Neural progenitor cell (in vitro differentiated cells): ENCODE data around the gene MAD1L1. TPM values are rescaled to one million over a fixed set of nuclear protein-coding genes. Genes with fewer than 3 reads are reported as not detected.

ENCODE experiments used
- DNase-seq: peaks from one replicate; pipeline ENCODE4 v3.0.0-alpha.2; 2016; ENCODE audit warnings: low spot score
- H2AFZ ChIP-seq: fragments of 200-600 bp; sonication (generic); replicated peaks from 2 replicates; pipeline ENCODE4 v1.6.1; 2016; ENCODE audit warnings: antibody characterized with exemption
- H3F3A ChIP-seq: fragments of 200-600 bp; sonication (generic); 2 replicates; pipeline ENCODE4 v1.6.1; 2016; ENCODE audit warnings: antibody characterized with exemption, low read depth
- H3K27ac ChIP-seq: fragments of 200-600 bp; sonication (generic); 2 replicates; pipeline ENCODE4 v1.5.1; 2016; ENCODE audit warnings: mild to moderate bottlenecking
- H3K27me3 ChIP-seq: fragments of 200-600 bp; sonication (generic); 2 replicates; pipeline ENCODE4 v1.6.1; 2016; ENCODE audit warnings: mild to moderate bottlenecking, moderate library complexity
- H3K36me3 ChIP-seq: fragments of 200-600 bp; sonication (generic); 2 replicates; pipeline ENCODE4 v1.5.1; 2016
- H3K4me1 ChIP-seq: fragments of 200-600 bp; sonication (generic); 2 replicates; pipeline ENCODE4 v1.6.1; 2016; ENCODE audit warnings: mixed run types
- H3K4me2 ChIP-seq: fragments of 200-600 bp; sonication (generic); 2 replicates; pipeline ENCODE4 v1.6.1; 2016
- H3K4me3 ChIP-seq: fragments of 200-600 bp; sonication (generic); 2 replicates; pipeline ENCODE4 v1.5.1; 2016
- H3K79me2 ChIP-seq: fragments of 200-600 bp; sonication (generic); 2 replicates; pipeline ENCODE4 v1.6.1; 2016; ENCODE audit warnings: low read depth
- H3K9ac ChIP-seq: fragments of 200-600 bp; sonication (generic); 2 replicates; pipeline ENCODE4 v1.6.1; 2016
- H3K9me3 ChIP-seq: fragments of 200-600 bp; sonication (generic); 2 replicates; pipeline ENCODE4 v1.5.1; 2016; ENCODE audit warnings: low read depth
- H4K20me1 ChIP-seq: fragments of 200-600 bp; sonication (generic); 2 replicates; pipeline ENCODE4 v1.6.1; 2016; ENCODE audit warnings: low read depth
- H3K27ac Mint-ChIP-seq: 3 replicates; pipeline ENCODE4 v1.8.0; 2021; ENCODE audit warnings: mixed read lengths
- H3K27me3 Mint-ChIP-seq: 2 replicates; pipeline ENCODE4 v1.8.0; 2022; ENCODE audit warnings: low read depth, mild to moderate bottlenecking, inconsistent platforms, moderate library complexity, mixed read lengths; ENCODE audit not compliant: insufficient read depth
- H3K36me3 Mint-ChIP-seq: 3 replicates; pipeline ENCODE4 v1.8.0; 2021; ENCODE audit warnings: mixed read lengths
- H3K4me1 Mint-ChIP-seq: 3 replicates; pipeline ENCODE4 v1.8.0; 2021; ENCODE audit warnings: mixed read lengths
- H3K4me3 Mint-ChIP-seq: 3 replicates; pipeline ENCODE4 v1.8.0; 2021; ENCODE audit warnings: mild to moderate bottlenecking, moderate library complexity, mixed read lengths
- H3K9me3 Mint-ChIP-seq: 3 replicates; pipeline ENCODE4 v1.8.0; 2020; ENCODE audit warnings: mixed read lengths
- EZH2 ChIP-seq: fragments of 200-600 bp; sonication (generic); IDR thresholded peaks from 2 replicates; pipeline ENCODE4 v1.6.1; 2017; ENCODE audit warnings: antibody characterized with exemption, mild to moderate bottlenecking, moderate library complexity
- EZH2phosphoT487 ChIP-seq: fragments of 200-600 bp; sonication (generic); IDR thresholded peaks from 2 replicates; pipeline ENCODE4 v1.6.1; 2017; ENCODE audit warnings: antibody characterized with exemption
- total RNA-seq: library from RNA; depleted of rRNA; stranded (reverse); fragments of >200 nt; gene quantifications from 2 replicates; pipeline ENCODE4 v1.2.3, GENCODE V29; 2015; ENCODE audit warnings: low replicate concordance
- TF ChIP-seq, protein P1 (sequence below): fragments of 200-600 bp; sonication (generic); IDR thresholded peaks from 2 replicates; pipeline ENCODE4 v1.5.1; 2017; ENCODE audit warnings: antibody characterized with exemption, mild to moderate bottlenecking

Gene MAD1L1
- total RNA-seq, 1 donor from 2014 or later = 23.7 TPM

DNA sequence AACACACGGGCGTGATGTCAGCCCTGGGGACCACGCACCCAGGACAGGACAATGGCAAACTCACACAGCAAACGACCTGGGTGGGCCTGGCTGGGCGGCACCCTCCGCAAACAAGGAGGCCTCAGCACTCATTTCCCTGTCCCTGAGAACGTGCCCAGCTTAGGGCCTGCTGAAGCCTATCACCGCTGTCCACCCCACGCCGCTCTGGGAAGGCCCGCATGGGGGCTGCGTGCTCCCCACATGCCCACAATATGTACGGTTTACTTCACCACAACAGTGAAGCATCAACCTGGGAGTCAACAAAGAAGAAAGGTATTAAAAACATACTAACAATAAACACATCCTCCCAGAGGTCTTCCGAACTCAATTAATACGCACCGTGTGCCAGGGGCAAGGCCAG is 12.2 kb downstream of the MAD1L1 start:
- H2AFZ ChIP-seq = no peak overlapping the region
- H3K79me2 ChIP-seq = peaks cover 12% of the 10 kb centered on the region
- H3K4me3 ChIP-seq = no peak overlapping the region
- no peaks in the 10 kb centered on the region for H3F3A ChIP-seq
- Mint-ChIP-seq H3K4me1 (no peaks in the 10 kb centered on the region), H3K27ac (no peak overlapping the region), H3K27me3 (peaks cover 9% of the 10 kb centered on the region), H3K36me3 (peaks cover 30% of the 10 kb centered on the region), H3K9me3 (no peaks in the 10 kb centered on the region), H3K4me3 (no peak overlapping the region)
- H3K4me2 ChIP-seq = no peak overlapping the region
- no peak for DNase-seq
- H3K9me3 ChIP-seq = no peaks in the 10 kb centered on the region
- H4K20me1 ChIP-seq = peaks cover 22% of the 10 kb centered on the region
- H3K27ac ChIP-seq = no peak overlapping the region
- no peaks in the 10 kb centered on the region for H3K27me3 ChIP-seq
- no peaks in the 10 kb centered on the region for H3K36me3 ChIP-seq
- H3K9ac ChIP-seq = no peak overlapping the region
- no peaks in the 10 kb centered on the region for H3K4me1 ChIP-seq
- TF ChIP-seq, protein P1, sequence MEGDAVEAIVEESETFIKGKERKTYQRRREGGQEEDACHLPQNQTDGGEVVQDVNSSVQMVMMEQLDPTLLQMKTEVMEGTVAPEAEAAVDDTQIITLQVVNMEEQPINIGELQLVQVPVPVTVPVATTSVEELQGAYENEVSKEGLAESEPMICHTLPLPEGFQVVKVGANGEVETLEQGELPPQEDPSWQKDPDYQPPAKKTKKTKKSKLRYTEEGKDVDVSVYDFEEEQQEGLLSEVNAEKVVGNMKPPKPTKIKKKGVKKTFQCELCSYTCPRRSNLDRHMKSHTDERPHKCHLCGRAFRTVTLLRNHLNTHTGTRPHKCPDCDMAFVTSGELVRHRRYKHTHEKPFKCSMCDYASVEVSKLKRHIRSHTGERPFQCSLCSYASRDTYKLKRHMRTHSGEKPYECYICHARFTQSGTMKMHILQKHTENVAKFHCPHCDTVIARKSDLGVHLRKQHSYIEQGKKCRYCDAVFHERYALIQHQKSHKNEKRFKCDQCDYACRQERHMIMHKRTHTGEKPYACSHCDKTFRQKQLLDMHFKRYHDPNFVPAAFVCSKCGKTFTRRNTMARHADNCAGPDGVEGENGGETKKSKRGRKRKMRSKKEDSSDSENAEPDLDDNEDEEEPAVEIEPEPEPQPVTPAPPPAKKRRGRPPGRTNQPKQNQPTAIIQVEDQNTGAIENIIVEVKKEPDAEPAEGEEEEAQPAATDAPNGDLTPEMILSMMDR = no peak
- TF ChIP-seq EZH2phosphoT487 = no peak
- no peak for TF ChIP-seq EZH2

DNA sequence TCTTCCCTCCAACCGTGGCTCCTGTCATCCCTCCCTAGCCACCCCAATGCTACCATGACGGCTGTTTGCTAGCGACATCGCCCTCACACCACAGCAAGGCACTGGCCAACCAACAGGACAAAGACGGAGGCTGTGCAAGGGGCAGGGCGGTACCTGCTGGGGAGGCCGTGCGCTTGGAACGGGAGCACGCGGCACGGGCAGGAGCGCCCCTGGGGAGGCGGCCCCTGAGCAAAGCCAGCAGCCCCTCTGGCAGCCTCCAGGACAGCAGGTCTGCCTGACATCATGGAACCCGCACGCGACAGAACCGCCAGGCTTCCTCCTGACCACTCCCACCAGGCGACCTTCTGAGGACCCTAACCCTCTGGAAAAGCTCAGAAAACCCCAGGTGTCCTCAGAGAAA is 12.7 kb downstream of the MAD1L1 start:
- no peaks in the 10 kb centered on the region for H3K4me1 ChIP-seq
- H3K36me3 ChIP-seq = no peaks in the 10 kb centered on the region
- Mint-ChIP-seq H3K36me3 (peaks cover 30% of the 10 kb centered on the region), H3K9me3 (no peaks in the 10 kb centered on the region), H3K27me3 (peaks cover 9% of the 10 kb centered on the region), H3K4me1 (no peaks in the 10 kb centered on the region), H3K4me3 (no peak overlapping the region), H3K27ac (peak overlapping the region; percentile 74)
- no peak overlapping the region for H3K4me2 ChIP-seq
- TF ChIP-seq, protein P1 = no peak
- no peak for TF ChIP-seq EZH2phosphoT487
- TF ChIP-seq EZH2 = no peak
- no peak overlapping the region for H2AFZ ChIP-seq
- no peak overlapping the region for H3K4me3 ChIP-seq
- no peaks in the 10 kb centered on the region for H3K27me3 ChIP-seq
- DNase-seq = no peak
- no peaks in the 10 kb centered on the region for H3K9me3 ChIP-seq
- H3K79me2 ChIP-seq = peaks cover 12% of the 10 kb centered on the region
- no peaks in the 10 kb centered on the region for H3F3A ChIP-seq
- H4K20me1 ChIP-seq = peaks cover 22% of the 10 kb centered on the region
- no peak overlapping the region for H3K9ac ChIP-seq
- H3K27ac ChIP-seq = no peak overlapping the region

DNA sequence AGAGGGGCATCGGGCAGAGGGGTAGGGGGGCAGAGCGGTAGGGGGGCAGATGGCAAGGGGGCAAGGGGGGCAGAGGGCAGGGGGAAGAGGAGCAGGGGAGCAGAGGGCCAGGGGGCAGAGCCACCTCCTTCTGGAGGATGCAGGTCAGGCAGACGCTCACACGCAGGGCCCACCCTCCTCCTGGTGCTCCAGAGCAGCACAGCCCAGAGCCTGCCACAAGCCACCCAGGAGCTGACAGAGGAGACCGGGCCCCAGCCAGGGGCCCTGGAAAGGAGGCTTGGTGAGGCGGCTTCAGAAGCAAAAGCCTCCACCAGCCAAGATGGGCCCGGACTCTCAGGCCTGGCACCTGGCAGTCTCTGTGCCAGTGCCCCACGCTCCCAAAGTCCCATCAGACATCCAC is 13.1 kb downstream of the MAD1L1 start:
- H3K79me2 ChIP-seq = peaks cover 10% of the 10 kb centered on the region

More for the DNA sequence above, 13.1 kb downstream of the MAD1L1 start:
- no peaks in the 10 kb centered on the region for H3K27me3 ChIP-seq
- no peak overlapping the region for H3K4me3 Mint-ChIP-seq
- no peaks in the 10 kb centered on the region for H3K9me3 Mint-ChIP-seq
- peaks cover 30% of the 10 kb centered on the region for H3K36me3 Mint-ChIP-seq
- H3K27ac ChIP-seq = no peak overlapping the region
- no peak for DNase-seq
- H2AFZ ChIP-seq = no peak overlapping the region
- no peaks in the 10 kb centered on the region for H3K36me3 ChIP-seq
- H3K4me3 ChIP-seq = no peak overlapping the region
- H3K9me3 ChIP-seq = no peaks in the 10 kb centered on the region
- H3K9ac ChIP-seq = no peak overlapping the region
- H3F3A ChIP-seq = no peaks in the 10 kb centered on the region
- H3K4me2 ChIP-seq = no peak overlapping the region
- H3K4me1 Mint-ChIP-seq = no peaks in the 10 kb centered on the region
- H4K20me1 ChIP-seq = peaks cover 22% of the 10 kb centered on the region
- no peaks in the 10 kb centered on the region for H3K4me1 ChIP-seq
- H3K27ac Mint-ChIP-seq = peak overlapping the region; percentile 74
- peaks cover 9% of the 10 kb centered on the region for H3K27me3 Mint-ChIP-seq
- no peak for TF ChIP-seq EZH2phosphoT487
- TF ChIP-seq, protein P1 = no peak
- no peak for TF ChIP-seq EZH2
